HepG2 (cell line): Measurements from ENCODE around the gene NOL4. TPM values are rescaled to one million over a fixed set of nuclear protein-coding genes. Genes with fewer than 3 reads are reported as not detected.

ENCODE experiments used
- ATAC-seq: fragments of 200-7000 bp; cut with Tn5 transposase; 3 replicates; pipeline ENCODE4 v1.9.1; 2020; ENCODE audit warnings: mild to moderate bottlenecking, moderate library complexity
- BruUV-seq: library from RNA; stranded (reverse); fragments of 400-500 nt; replicated peaks from 2 replicates; lab custom pipeline; 2021; lab: Mats Ljungman, UMichigan
- CTCF ChIA-PET: fragments of 300-600 bp; formaldehyde crosslinking; extraction: SDS; loops from one replicate; lab custom pipeline; 2021; ENCODE audit warnings: low total read pairs, inconsistent platforms, low intra/inter-chr PET ratio; lab: Yijun Ruan, JAX
- POLR2A ChIA-PET: fragments of 350-600 bp; sonication (Branson Sonifier 250); formaldehyde crosslinking; loops from one replicate; lab custom pipeline; 2020; ENCODE audit warnings: antibody characterized with exemption, inconsistent platforms; lab: Yijun Ruan, JAX
- DNase-seq: peaks from one replicate; pipeline ENCODE4 v3.0.0-alpha.2; 2015; ENCODE audit warnings: low spot score
- FAIRE-seq: peaks from 3 replicates; lab custom pipeline; 2011; peaks lifted over from hg19 to GRCh38; lab: Jason Lieb, UNC
- H2AFZ ChIP-seq: one replicate; pipeline ENCODE4 v1.6.1; 2011; ENCODE audit warnings: low read length, inconsistent platforms
- H3K27ac ChIP-seq: fragments of 300-600 bp; 3 replicates; pipeline ENCODE4 v1.8.0; 2011; ENCODE audit warnings: mixed run types, mild to moderate bottlenecking, mixed read lengths, low read length, inconsistent platforms; ENCODE audit not compliant: insufficient read depth; ENCODE audit errors: extremely low read length
- H3K27me3 ChIP-seq, 2 experiments: fragments of 200-600 bp in 1 of 2; 2 replicates in 1 of 2; 3 replicates in 1 of 2; pipeline versions ENCODE4 v1.6.0 to v1.8.0; 2011; ENCODE audit warnings: low read length in 2 of 2, mild to moderate bottlenecking in 2 of 2, moderate library complexity in 2 of 2, inconsistent platforms in 1 of 2; ENCODE audit not compliant: insufficient read depth in 2 of 2, control insufficient read depth in 1 of 2
- H3K36me3 ChIP-seq, 2 experiments: fragments of 200-600 bp in 1 of 2; replicated peaks in 1 of 2; 2 replicates in 1 of 2; 3 replicates in 1 of 2; pipeline versions ENCODE4 v1.5.1 to v1.8.0; 2011; ENCODE audit warnings: low read length in 2 of 2, inconsistent platforms in 1 of 2; ENCODE audit not compliant: insufficient read depth in 2 of 2, control insufficient read depth in 1 of 2
- H3K4me1 ChIP-seq: 2 replicates; pipeline ENCODE4 v1.5.1; 2012; ENCODE audit warnings: low read length, inconsistent platforms; ENCODE audit not compliant: insufficient read depth
- H3K4me2 ChIP-seq: 2 replicates; pipeline ENCODE4 v1.6.0; 2011; ENCODE audit warnings: low read depth, low read length, inconsistent platforms
- H3K4me3 ChIP-seq, 3 experiments: fragments of 200-600 bp in 1 of 3; sonication (generic), shearing (Covaris generic) in 1 of 3; replicated peaks in 1 of 3; 2 replicates each; pipeline ENCODE4 v1.5.1; 2011 to 2016; ENCODE audit warnings: low read length in 3 of 3, inconsistent platforms in 2 of 3, low read depth in 2 of 3, mild to moderate bottlenecking in 2 of 3, control low read depth in 1 of 3, mixed read lengths in 1 of 3; ENCODE audit not compliant: insufficient read depth in 1 of 3
- H3K79me2 ChIP-seq: one replicate; pipeline ENCODE4 v1.6.1; 2011; ENCODE audit warnings: low read length, inconsistent platforms; ENCODE audit not compliant: insufficient read depth
- H3K9ac ChIP-seq: 2 replicates; pipeline ENCODE4 v1.6.0; 2011; ENCODE audit warnings: mild to moderate bottlenecking, low read depth, low read length, inconsistent platforms; ENCODE audit not compliant: insufficient read depth
- H3K9me3 ChIP-seq: 2 replicates; pipeline ENCODE4 v1.5.1; 2012; ENCODE audit warnings: mild to moderate bottlenecking, low read length
- H4K20me1 ChIP-seq: 2 replicates; pipeline ENCODE4 v1.6.0; 2011; ENCODE audit warnings: inconsistent platforms, mild to moderate bottlenecking, low read length, moderate library complexity; ENCODE audit not compliant: insufficient read depth
- CREM ChIP-seq, 2 experiments: sonication (generic) in 1 of 2; formaldehyde crosslinking in 1 of 2; IDR thresholded peaks; 2 replicates each; pipeline versions ENCODE4 v1.4.0 to v1.6.1; 2016 to 2020; ENCODE audit warnings: antibody characterized with exemption in 1 of 2, mild to moderate bottlenecking in 1 of 2, missing genetic modification reagents in 1 of 2
- FOXP4 ChIP-seq: sonication (generic); formaldehyde crosslinking; IDR thresholded peaks from 2 replicates; pipeline ENCODE4 v1.4.0; 2020; ENCODE audit warnings: missing genetic modification reagents
- HHEX ChIP-seq: IDR thresholded peaks from 2 replicates; pipeline ENCODE4 v1.6.1; 2016; ENCODE audit warnings: control low read depth
- IKZF4 ChIP-seq: sonication (generic); formaldehyde crosslinking; IDR thresholded peaks from 2 replicates; pipeline ENCODE4 v1.5.1; 2020; ENCODE audit warnings: borderline replicate concordance, mild to moderate bottlenecking, low read depth, missing genetic modification reagents; ENCODE audit errors: not compliant biosample characterization
- ISL2 ChIP-seq: sonication (generic); formaldehyde crosslinking; IDR thresholded peaks from 2 replicates; pipeline ENCODE4 v1.5.0; 2020; ENCODE audit warnings: missing genetic modification reagents
- KDM5B ChIP-seq: sonication (generic); formaldehyde crosslinking; IDR thresholded peaks from 2 replicates; pipeline ENCODE4 v1.4.0; 2020; ENCODE audit warnings: missing genetic modification reagents, mild to moderate bottlenecking, borderline replicate concordance
- KLF9 ChIP-seq: IDR thresholded peaks from 2 replicates; pipeline ENCODE4 v1.6.1; 2016; ENCODE audit warnings: low read depth
- MIER2 ChIP-seq: IDR thresholded peaks from 2 replicates; pipeline ENCODE4 v1.6.1; 2016; ENCODE audit warnings: missing biosample characterization, missing genetic modification reagents
- MIER3 ChIP-seq: IDR thresholded peaks from 2 replicates; pipeline ENCODE4 v1.6.1; 2016; ENCODE audit warnings: missing compliant biosample characterization, borderline replicate concordance
- PHF21A ChIP-seq: sonication (generic); formaldehyde crosslinking; IDR thresholded peaks from 2 replicates; pipeline ENCODE4 v1.5.0; 2020; ENCODE audit warnings: mild to moderate bottlenecking, missing genetic modification reagents
- ZBTB20 ChIP-seq: sonication (generic); formaldehyde crosslinking; IDR thresholded peaks from 2 replicates; pipeline ENCODE4 v1.8.1; 2023; ENCODE audit warnings: missing genetic modification reagents, low read depth, mild to moderate bottlenecking, borderline replicate concordance
- ZNF296 ChIP-seq: sonication (generic); formaldehyde crosslinking; conservative IDR thresholded peaks from 2 replicates; pipeline ENCODE4 v1.5.0; 2020; ENCODE audit warnings: mild to moderate bottlenecking, missing genetic modification reagents
- ZNF530 ChIP-seq: sonication (generic); formaldehyde crosslinking; IDR thresholded peaks from 2 replicates; pipeline ENCODE4 v1.5.0; 2020; ENCODE audit warnings: low read depth, mild to moderate bottlenecking, missing genetic modification reagents
- ZNF543 ChIP-seq: sonication (generic); formaldehyde crosslinking; IDR thresholded peaks from 2 replicates; pipeline ENCODE4 v1.4.0; 2020; ENCODE audit warnings: mild to moderate bottlenecking, missing genetic modification reagents
- ZNF547 ChIP-seq: sonication (generic); formaldehyde crosslinking; IDR thresholded peaks from 2 replicates; pipeline ENCODE4 v1.5.1; 2020; ENCODE audit warnings: mild to moderate bottlenecking, missing genetic modification reagents
- ZNF562 ChIP-seq: sonication (generic); formaldehyde crosslinking; IDR thresholded peaks from 2 replicates; pipeline ENCODE4 v1.8.0; 2022; ENCODE audit warnings: missing genetic modification reagents, borderline replicate concordance
- ZNF788 ChIP-seq: sonication (generic); formaldehyde crosslinking; IDR thresholded peaks from 2 replicates; pipeline ENCODE4 v1.5.0; 2020; ENCODE audit warnings: mild to moderate bottlenecking, missing genetic modification reagents, borderline replicate concordance
- ZNF792 ChIP-seq: IDR thresholded peaks from 2 replicates; pipeline ENCODE4 v1.6.1; 2016
- ZSCAN12 ChIP-seq: sonication (generic); formaldehyde crosslinking; IDR thresholded peaks from 2 replicates; pipeline ENCODE4 v1.9.0; 2021; ENCODE audit warnings: mild to moderate bottlenecking, missing genetic modification reagents
- WGBS: methylation state at CpG from one replicate; pipeline ENCODE4 v1.1.6; 2017; ENCODE audit warnings: low lambda C conversion rate; 5-methylcytosine and 5-hydroxymethylcytosine counted together
- in situ Hi-C: cut with HindIII; loops from 2 replicates; pipeline ENCODE4 v1.10.0; 2017; ENCODE audit warnings: low pct_unique_long_range_greater_than_20kb; ENCODE audit not compliant: extremely low pct_ligation_motif_present
- intact Hi-C: fragments of 100-400 bp; cut with micrococcal nuclease; formaldehyde crosslinking; loops from one replicate; pipeline ENCODE4 v1.10.0; 2022; ENCODE audit not compliant: unreplicated experiment
- polyA plus RNA-seq, 8 experiments: library from polyadenylated mRNA; depleted of rRNA in 3 of 8; stranded (reverse) in 7 of 8; unstranded in 1 of 8; fragments of >200 nt; fragmentation: Illumina TruSeq in 4 of 8; extraction: Trizol in 4 of 8; gene quantifications; 2 replicates each; pipeline versions ENCODE4 v1.2.1 to v1.2.3, GENCODE V29; 2011 to 2016; ENCODE audit warnings: low read depth in 4 of 8, missing spikeins in 1 of 8, mixed read lengths in 1 of 8; ENCODE audit not compliant: insufficient read depth in 1 of 8
- total RNA-seq, 5 experiments: library from RNA; depleted of rRNA; stranded (reverse); fragments of >200 nt; fragmentation: Illumina TruSeq; extraction: Trizol; gene quantifications; 2 replicates each; pipeline ENCODE4 v1.2.3, GENCODE V29; 2016; ENCODE audit warnings: low read depth in 1 of 5

The NOL4 gene
- total and polyA plus RNA-seq, 2 of the 13 experiments (the other 11 are each of a cell fraction or from before 2014, with no cell fraction given): 1.8 TPM; not detected in 1

- Histone ChIP-seq H3K36me3 (no peaks in the 10 kb centered on the region), H3K4me3 (peak overlapping the region in 1 of 3 experiments; percentile 72; a peak in 1 of 6 replicates), H3K27me3 (peaks cover 5 to 31% of the 10 kb centered on the region in 2 experiments), H3K4me2 (peak overlapping the region; percentile 91), H3K9ac (no peak overlapping the region), H3K79me2 (no peaks in the 10 kb centered on the region), H3K4me1 (peaks cover 45% of the 10 kb centered on the region), H4K20me1 (no peaks in the 10 kb centered on the region), H3K9me3 (no peaks in the 10 kb centered on the region), H2AFZ (no peak overlapping the region), H3K27ac (no peak overlapping the region)
- intact Hi-C loops (loop anchor here (5.0 kb wide), 1 partner anchor 97 kb away; no protein-coding TSS in a partner anchor), in situ Hi-C loops (loop anchor here (10.0 kb wide), 1 partner anchor 100 kb away; no protein-coding TSS in a partner anchor)
- ChIA-PET CTCF (no interaction called here), POLR2A (no interaction called here)
- ATAC-seq: no peak
- FAIRE-seq: no peak
- DNase-seq: no peak
- no peak for TF ChIP-seq FOXP4 (CRISPR knock-in tag)
- no peak for TF ChIP-seq IKZF4 (CRISPR knock-in tag)
- TF ChIP-seq HHEX (CRISPR knock-in tag): no peak
- TF ChIP-seq ZNF530: no peak
- no peak for TF ChIP-seq ZNF296 (CRISPR knock-in tag)
- no peak for TF ChIP-seq ZNF792 (CRISPR knock-in tag)
- no peak for TF ChIP-seq ZNF543 (CRISPR knock-in tag)
- no peak for TF ChIP-seq ISL2 (CRISPR knock-in tag)
- TF ChIP-seq ZSCAN12 (CRISPR knock-in tag): no peak
- no peak for TF ChIP-seq ZBTB20 (CRISPR knock-in tag)
- TF ChIP-seq ZNF562 (CRISPR knock-in tag): no peak
- TF ChIP-seq ZNF547 (CRISPR knock-in tag): no peak
- no peak for TF ChIP-seq CREM (IDR thresholded peaks at IDR 0.05)
- TF ChIP-seq CREM (CRISPR knock-in tag; IDR thresholded peaks at IDR 0.05): no peak
- TF ChIP-seq MIER2: no peak
- no peak for TF ChIP-seq KLF9 (CRISPR knock-in tag)
- TF ChIP-seq PHF21A (CRISPR knock-in tag): no peak
- no peak for TF ChIP-seq KDM5B
- no peak for TF ChIP-seq MIER3 (CRISPR knock-in tag)
- no peak for TF ChIP-seq ZNF788
- 44% methylated on average over 3 of the region's 3 CpGs for whole genome bisulfite sequencing
- no TSS peak for BruUV-seq
Observed at GRCh38 chr18:34225218-34225553, 473 bp upstream of the NOL4 start.
